ENCODE results near the gene OR10H2.

- no peak for TF ChIP-seq POLR2A (IDR thresholded peaks at IDR 0.05)
- TF ChIP-seq, protein P1, sequence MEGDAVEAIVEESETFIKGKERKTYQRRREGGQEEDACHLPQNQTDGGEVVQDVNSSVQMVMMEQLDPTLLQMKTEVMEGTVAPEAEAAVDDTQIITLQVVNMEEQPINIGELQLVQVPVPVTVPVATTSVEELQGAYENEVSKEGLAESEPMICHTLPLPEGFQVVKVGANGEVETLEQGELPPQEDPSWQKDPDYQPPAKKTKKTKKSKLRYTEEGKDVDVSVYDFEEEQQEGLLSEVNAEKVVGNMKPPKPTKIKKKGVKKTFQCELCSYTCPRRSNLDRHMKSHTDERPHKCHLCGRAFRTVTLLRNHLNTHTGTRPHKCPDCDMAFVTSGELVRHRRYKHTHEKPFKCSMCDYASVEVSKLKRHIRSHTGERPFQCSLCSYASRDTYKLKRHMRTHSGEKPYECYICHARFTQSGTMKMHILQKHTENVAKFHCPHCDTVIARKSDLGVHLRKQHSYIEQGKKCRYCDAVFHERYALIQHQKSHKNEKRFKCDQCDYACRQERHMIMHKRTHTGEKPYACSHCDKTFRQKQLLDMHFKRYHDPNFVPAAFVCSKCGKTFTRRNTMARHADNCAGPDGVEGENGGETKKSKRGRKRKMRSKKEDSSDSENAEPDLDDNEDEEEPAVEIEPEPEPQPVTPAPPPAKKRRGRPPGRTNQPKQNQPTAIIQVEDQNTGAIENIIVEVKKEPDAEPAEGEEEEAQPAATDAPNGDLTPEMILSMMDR (IDR thresholded peaks at IDR 0.05): no peak
Observed at GRCh38 chr19:15769586-15769985, 41.8 kb downstream of the OR10H2 start.
